Liver (tissue), 9 donors: Measurements from ENCODE around the gene TPST2. TPM values are rescaled to one million over a fixed set of nuclear protein-coding genes. Genes with fewer than 3 reads are reported as not detected.

Experiments
- DNase-seq: peaks from one replicate; pipeline ENCODE4 v3.0.0-alpha.2; 2017; ENCODE audit warnings: low spot score
- H3K27ac ChIP-seq, 2 donors: one replicate each; pipeline ENCODE4 v1.7.0; 2013; ENCODE audit warnings: inconsistent platforms in 2 of 2, low read length in 2 of 2, control low read depth in 1 of 2, low read depth in 1 of 2, mild to moderate bottlenecking in 1 of 2
- H3K27me3 ChIP-seq, 4 donors: one replicate each; pipeline versions ENCODE4 v1.6.1 to v1.7.0; 2013; ENCODE audit warnings: low read length in 3 of 4, inconsistent platforms in 1 of 4, mild to moderate bottlenecking in 1 of 4, moderate library complexity in 1 of 4; ENCODE audit not compliant: control insufficient read depth in 4 of 4, insufficient read depth in 4 of 4
- H3K36me3 ChIP-seq, 4 donors: one replicate each; pipeline versions ENCODE4 v1.6.1 to v1.7.0; 2013; ENCODE audit warnings: low read length in 3 of 4, mild to moderate bottlenecking in 3 of 4, low read depth in 1 of 4, moderate library complexity in 1 of 4; ENCODE audit not compliant: control insufficient read depth in 4 of 4, insufficient read depth in 3 of 4
- H3K4me1 ChIP-seq, 4 donors: one replicate each; pipeline versions ENCODE4 v1.6.1 to v1.7.0; 2013; ENCODE audit warnings: low read length in 3 of 4, mild to moderate bottlenecking in 3 of 4, moderate library complexity in 1 of 4; ENCODE audit not compliant: control insufficient read depth in 4 of 4, insufficient read depth in 4 of 4
- H3K4me3 ChIP-seq, 3 donors: one replicate each; pipeline versions ENCODE4 v1.6.1 to v1.7.0; 2013; ENCODE audit warnings: low read length in 3 of 3, control low read depth in 1 of 3, low read depth in 1 of 3, mild to moderate bottlenecking in 1 of 3
- H3K9ac ChIP-seq, 2 donors: one replicate each; pipeline ENCODE4 v1.7.0; 2013; ENCODE audit warnings: low read length in 2 of 2, mild to moderate bottlenecking in 2 of 2, moderate library complexity in 2 of 2, control low read depth in 1 of 2, low read depth in 1 of 2
- H3K9me3 ChIP-seq, 4 donors: one replicate each; pipeline versions ENCODE4 v1.6.1 to v1.7.0; 2013; ENCODE audit warnings: low read length in 3 of 4; ENCODE audit not compliant: control insufficient read depth in 4 of 4
- ATF3 ChIP-seq: IDR thresholded peaks from 2 replicates; pipeline ENCODE4 v1.6.1; 2016; ENCODE audit warnings: antibody characterized with exemption
- CTCF ChIP-seq: fragments of 150-350 bp; IDR thresholded peaks from 2 replicates; pipeline ENCODE4 v1.5.1; 2017; ENCODE audit warnings: improper control_type of control experiment, low read depth, low read length; ENCODE audit not compliant: missing input control
- EGR1 ChIP-seq, 2 donors: IDR thresholded peaks; 2 replicates each; pipeline ENCODE4 v1.6.1; 2016 to 2018; ENCODE audit warnings: antibody characterized with exemption in 2 of 2, low read depth in 2 of 2
- FOXA1 ChIP-seq: IDR thresholded peaks from 2 replicates; pipeline ENCODE4 v1.6.1; 2016; ENCODE audit warnings: antibody characterized with exemption
- FOXA2 ChIP-seq: IDR thresholded peaks from 2 replicates; pipeline ENCODE4 v1.6.1; 2016; ENCODE audit warnings: antibody characterized with exemption
- GABPA ChIP-seq, 2 donors: IDR thresholded peaks in 1 of 2; conservative IDR thresholded peaks in 1 of 2; 2 replicates each; pipeline ENCODE4 v1.6.1; 2016; ENCODE audit warnings: antibody characterized with exemption in 2 of 2, mild to moderate bottlenecking in 1 of 2, moderate library complexity in 1 of 2
- HNF4A ChIP-seq, 2 donors: conservative IDR thresholded peaks; 2 replicates each; pipeline ENCODE4 v1.6.1; 2016; ENCODE audit warnings: antibody characterized with exemption in 2 of 2, mild to moderate bottlenecking in 2 of 2
- HNF4G ChIP-seq: IDR thresholded peaks from 2 replicates; pipeline ENCODE4 v1.6.1; 2016; ENCODE audit warnings: antibody characterized with exemption
- JUND ChIP-seq, 2 donors: IDR thresholded peaks; 2 replicates each; pipeline ENCODE4 v1.6.1; 2016; ENCODE audit warnings: antibody characterized with exemption in 2 of 2
- NR2F2 ChIP-seq: IDR thresholded peaks from 2 replicates; pipeline ENCODE4 v1.6.1; 2016; ENCODE audit warnings: antibody characterized with exemption
- RAD21 ChIP-seq, 2 donors: IDR thresholded peaks; 2 replicates each; pipeline ENCODE4 v1.6.1; 2016; ENCODE audit warnings: antibody characterized with exemption in 2 of 2, mild to moderate bottlenecking in 2 of 2
- REST ChIP-seq: IDR thresholded peaks from 2 replicates; pipeline ENCODE4 v1.6.1; 2016; ENCODE audit warnings: antibody characterized with exemption, mild to moderate bottlenecking
- RXRA ChIP-seq, 2 donors: IDR thresholded peaks; 2 replicates each; pipeline ENCODE4 v1.6.1; 2017 to 2018; ENCODE audit warnings: antibody characterized with exemption in 2 of 2, mild to moderate bottlenecking in 1 of 2
- SP1 ChIP-seq: IDR thresholded peaks from 2 replicates; pipeline ENCODE4 v1.6.1; 2018; ENCODE audit warnings: antibody characterized with exemption, mild to moderate bottlenecking
- TAF1 ChIP-seq: conservative IDR thresholded peaks from 2 replicates; pipeline ENCODE4 v1.6.1; 2016; ENCODE audit warnings: antibody characterized with exemption, mild to moderate bottlenecking
- WGBS: extraction: QIAGEN DNeasy Blood & Tissue Kit; methylation state at CpG from one replicate; pipeline ENCODE4 v1.1.7; 2013; 5-methylcytosine and 5-hydroxymethylcytosine counted together
- polyA plus RNA-seq, 2 donors: library from polyadenylated mRNA; stranded (reverse) in 1 of 2; unstranded in 1 of 2; fragments of 200-250 nt in 1 of 2; fragments of >200 nt in 1 of 2; fragmentation: Nextera tagmentation in 1 of 2; extraction: Ambion mirVana in 1 of 2; gene quantifications; one replicate each; pipeline versions ENCODE4 v1.2.1 to v1.2.3, GENCODE V29; 2013 to 2015
- total RNA-seq, 2 donors: library from RNA; depleted of rRNA; stranded (reverse); fragments of >200 nt; gene quantifications; one replicate each; pipeline ENCODE4 v1.2.3, GENCODE V29; 2014
- TF ChIP-seq, protein P1 (sequence below): IDR thresholded peaks from 2 replicates; pipeline ENCODE4 v1.6.1; 2016; ENCODE audit warnings: antibody characterized with exemption
- TF ChIP-seq, protein P2 (sequence below): IDR thresholded peaks from 2 replicates; pipeline ENCODE4 v1.6.1; 2016; ENCODE audit warnings: antibody characterized with exemption
- donor health status: healthy.
- donor health status: healthy.
- donor health status: healthy.
- donor health status: healthy.
- donor health status: healthy.

TPST2 gene
- total and polyA plus RNA-seq, 4 donors = 33.3 to 109 (median 69.7) TPM

DNA sequence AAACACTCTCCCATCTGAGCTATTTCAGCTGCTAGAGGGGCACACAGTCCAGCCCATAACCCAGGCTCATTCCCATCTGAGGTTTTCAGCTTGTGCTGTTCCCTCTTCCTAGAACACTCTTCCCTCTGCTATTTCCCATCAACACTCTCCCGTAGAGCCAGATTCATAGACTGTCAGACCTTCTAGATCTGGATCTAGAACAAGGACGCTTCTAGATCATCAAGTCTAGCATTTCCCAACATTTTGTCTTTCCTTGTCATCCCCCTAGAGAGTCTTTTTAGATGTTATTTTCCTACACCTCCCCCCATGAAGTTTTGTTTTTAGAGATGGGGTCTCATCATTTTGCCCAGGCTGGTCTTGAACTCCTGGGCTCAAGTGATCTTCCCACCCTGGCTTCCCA, 45.2 kb upstream of the TPST2 start:
- no peak for TF ChIP-seq NR2F2
- no peak for TF ChIP-seq REST
- no peak for TF ChIP-seq CTCF
- no peak for TF ChIP-seq ATF3
- no peak for TF ChIP-seq EGR1 (IDR thresholded peaks at IDR 0.05; ENCODE audit: low read depth in 2 of 2)
- TF ChIP-seq RAD21 (IDR thresholded peaks at IDR 0.05) = no peak
- TF ChIP-seq FOXA2 = no peak
- TF ChIP-seq HNF4G = no peak
- TF ChIP-seq JUND (IDR thresholded peaks at IDR 0.05) = no peak
- TF ChIP-seq FOXA1 = no peak
- TF ChIP-seq, protein P1, sequence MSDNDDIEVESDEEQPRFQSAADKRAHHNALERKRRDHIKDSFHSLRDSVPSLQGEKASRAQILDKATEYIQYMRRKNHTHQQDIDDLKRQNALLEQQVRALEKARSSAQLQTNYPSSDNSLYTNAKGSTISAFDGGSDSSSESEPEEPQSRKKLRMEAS = no peak
- no peak for TF ChIP-seq SP1
- no peak for TF ChIP-seq GABPA (IDR thresholded peaks at IDR 0.05 in 1 of 2, conservative IDR thresholded peaks at IDR 0.05 in 1 of 2)
- no peak for TF ChIP-seq HNF4A (conservative IDR thresholded peaks at IDR 0.05)
- TF ChIP-seq, protein P2, sequence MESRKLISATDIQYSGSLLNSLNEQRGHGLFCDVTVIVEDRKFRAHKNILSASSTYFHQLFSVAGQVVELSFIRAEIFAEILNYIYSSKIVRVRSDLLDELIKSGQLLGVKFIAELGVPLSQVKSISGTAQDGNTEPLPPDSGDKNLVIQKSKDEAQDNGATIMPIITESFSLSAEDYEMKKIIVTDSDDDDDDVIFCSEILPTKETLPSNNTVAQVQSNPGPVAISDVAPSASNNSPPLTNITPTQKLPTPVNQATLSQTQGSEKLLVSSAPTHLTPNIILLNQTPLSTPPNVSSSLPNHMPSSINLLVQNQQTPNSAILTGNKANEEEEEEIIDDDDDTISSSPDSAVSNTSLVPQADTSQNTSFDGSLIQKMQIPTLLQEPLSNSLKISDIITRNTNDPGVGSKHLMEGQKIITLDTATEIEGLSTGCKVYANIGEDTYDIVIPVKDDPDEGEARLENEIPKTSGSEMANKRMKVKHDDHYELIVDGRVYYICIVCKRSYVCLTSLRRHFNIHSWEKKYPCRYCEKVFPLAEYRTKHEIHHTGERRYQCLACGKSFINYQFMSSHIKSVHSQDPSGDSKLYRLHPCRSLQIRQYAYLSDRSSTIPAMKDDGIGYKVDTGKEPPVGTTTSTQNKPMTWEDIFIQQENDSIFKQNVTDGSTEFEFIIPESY = no peak
- no peak for TF ChIP-seq RXRA (IDR thresholded peaks at IDR 0.05)
- no peak for TF ChIP-seq TAF1
- no peak overlapping the region for H3K9ac ChIP-seq
- H3K9me3 ChIP-seq = no peaks in the 10 kb centered on the region
- no peak overlapping the region for H3K4me3 ChIP-seq
- DNase-seq = no peak
- H3K27me3 ChIP-seq = no peaks in the 10 kb centered on the region
- no peaks in the 10 kb centered on the region for H3K36me3 ChIP-seq
- no peaks in the 10 kb centered on the region for H3K4me1 ChIP-seq
- H3K27ac ChIP-seq = no peak overlapping the region
- whole genome bisulfite sequencing = 84% methylated on average over 2 of the region's 2 CpGs

GRCh38 chr22:26634189-26634588, 44.3 kb upstream of the TPST2 start:
- Histone ChIP-seq H3K4me3 (no peak overlapping the region), H3K9ac (no peak overlapping the region), H3K27me3 (no peaks in the 10 kb centered on the region), H3K27ac (no peak overlapping the region), H3K9me3 (no peaks in the 10 kb centered on the region), H3K4me1 (no peaks in the 10 kb centered on the region), H3K36me3 (no peaks in the 10 kb centered on the region)
- 98% methylated on average over 3 of the region's 3 CpGs for WGBS
- DNase-seq = no peak
- TF ChIP-seq GABPA (IDR thresholded peaks at IDR 0.05 in 1 of 2, conservative IDR thresholded peaks at IDR 0.05 in 1 of 2) (no peak), REST (no peak)
